CD14-positive monocyte (primary cell): Measurements from ENCODE around the gene PPP2R5B. TPM values are rescaled to one million over a fixed set of nuclear protein-coding genes. Genes with fewer than 3 reads are reported as not detected.

Experiments used
- DNase-seq, 3 donors: peaks; one replicate each; pipeline ENCODE4 v3.0.0-alpha.2; 2011 to 2022
- H2AFZ ChIP-seq: 2 replicates; pipeline ENCODE4 v1.6.0; 2012; ENCODE audit warnings: mild to moderate bottlenecking, low read depth, low read length, inconsistent platforms; ENCODE audit not compliant: insufficient read depth, poor library complexity, severe bottlenecking
- H3K27ac ChIP-seq, 2 donors: 1 replicate in 1 of 2; 2 replicates in 1 of 2; pipeline ENCODE4 v1.5.1; 2012 to 2013; ENCODE audit warnings: low read length in 2 of 2, control low read depth in 1 of 2, inconsistent platforms in 1 of 2, low read depth in 1 of 2, mild to moderate bottlenecking in 1 of 2
- H3K27me3 ChIP-seq, 2 donors: one replicate each; pipeline versions ENCODE4 v1.6.0 to v1.6.1; 2011 to 2013; ENCODE audit warnings: low read length in 2 of 2; ENCODE audit not compliant: control insufficient read depth in 2 of 2, insufficient read depth in 2 of 2
- H3K36me3 ChIP-seq, 2 donors: replicated peaks in 1 of 2; 1 replicate in 1 of 2; 2 replicates in 1 of 2; pipeline versions ENCODE4 v1.5.1 to v1.6.1; 2012 to 2013; ENCODE audit warnings: low read length in 2 of 2, control low read depth in 1 of 2, inconsistent platforms in 1 of 2, mild to moderate bottlenecking in 1 of 2; ENCODE audit not compliant: insufficient read depth in 2 of 2, control insufficient read depth in 1 of 2
- H3K4me1 ChIP-seq, 2 donors: 1 replicate in 1 of 2; 2 replicates in 1 of 2; pipeline versions ENCODE4 v1.5.1 to v1.6.1; 2012 to 2013; ENCODE audit warnings: low read length in 2 of 2, control low read depth in 1 of 2, inconsistent platforms in 1 of 2, mild to moderate bottlenecking in 1 of 2, moderate library complexity in 1 of 2; ENCODE audit not compliant: insufficient read depth in 2 of 2, control insufficient read depth in 1 of 2
- H3K4me2 ChIP-seq: replicated peaks from 2 replicates; pipeline ENCODE3; 2012; ENCODE audit warnings: low read length, moderate library complexity, mild to moderate bottlenecking; ENCODE audit not compliant: poor library complexity, severe bottlenecking; ENCODE audit errors: extremely low read depth
- H3K4me3 ChIP-seq, 3 experiments: fragments of 200-600 bp in 1 of 3; sonication (generic) in 1 of 3; replicated peaks in 1 of 3; 1 replicate in 2 of 3; 2 replicates in 1 of 3; pipeline ENCODE4 v1.5.1; 2011 to 2013; ENCODE audit warnings: low read length in 3 of 3, mild to moderate bottlenecking in 3 of 3, control low read depth in 2 of 3, low read depth in 2 of 3, inconsistent platforms in 1 of 3, moderate library complexity in 1 of 3
- H3K79me2 ChIP-seq: 2 replicates; pipeline ENCODE4 v1.6.0; 2012; ENCODE audit warnings: mild to moderate bottlenecking, control low read depth, inconsistent platforms, low read length, moderate library complexity; ENCODE audit not compliant: insufficient read depth
- H3K9ac ChIP-seq: 2 replicates; pipeline ENCODE4 v1.6.0; 2017; ENCODE audit warnings: low read length, mild to moderate bottlenecking; ENCODE audit not compliant: insufficient read depth, poor library complexity, severe bottlenecking
- H3K9me3 ChIP-seq, 2 donors: replicated peaks in 1 of 2; 1 replicate in 1 of 2; 2 replicates in 1 of 2; pipeline versions ENCODE4 v1.5.1 to v1.6.1; 2012 to 2013; ENCODE audit warnings: low read length in 2 of 2, control low read depth in 1 of 2; ENCODE audit not compliant: control insufficient read depth in 1 of 2, insufficient read depth in 1 of 2
- H4K20me1 ChIP-seq: 2 replicates; pipeline ENCODE4 v1.6.0; 2012; ENCODE audit warnings: mild to moderate bottlenecking, low read length, control low read depth, moderate library complexity; ENCODE audit not compliant: insufficient read depth
- H3K27ac Mint-ChIP-seq, 7 donors: one replicate each; pipeline ENCODE4 v1.8.0; 2020; ENCODE audit warnings: mild to moderate bottlenecking in 7 of 7, mixed read lengths in 7 of 7, moderate library complexity in 6 of 7, inconsistent platforms in 2 of 7
- H3K27me3 Mint-ChIP-seq, 3 donors: one replicate each; pipeline ENCODE4 v1.8.0; 2021 to 2022; ENCODE audit warnings: low read depth in 3 of 3, mild to moderate bottlenecking in 3 of 3, mixed read lengths in 3 of 3, moderate library complexity in 3 of 3, inconsistent platforms in 1 of 3
- H3K36me3 Mint-ChIP-seq, 2 donors: one replicate each; pipeline ENCODE4 v1.8.0; 2020; ENCODE audit warnings: mixed read lengths in 2 of 2, inconsistent platforms in 1 of 2, mild to moderate bottlenecking in 1 of 2
- H3K4me1 Mint-ChIP-seq: one replicate; pipeline ENCODE4 v1.8.0; 2020; ENCODE audit warnings: mild to moderate bottlenecking, mixed read lengths
- H3K4me3 Mint-ChIP-seq, 2 donors: one replicate each; pipeline ENCODE4 v1.8.0; 2020; ENCODE audit warnings: mild to moderate bottlenecking in 2 of 2, mixed read lengths in 2 of 2, moderate library complexity in 1 of 2
- H3K9me3 Mint-ChIP-seq, 7 donors: one replicate each; pipeline ENCODE4 v1.8.0; 2020 to 2022; ENCODE audit warnings: mixed read lengths in 7 of 7, mild to moderate bottlenecking in 6 of 7, moderate library complexity in 6 of 7, inconsistent platforms in 2 of 7
- CTCF ChIP-seq: fragments of 200-600 bp; IDR thresholded peaks from one replicate; pipeline ENCODE4 v1.8.0; 2022; ENCODE audit warnings: antibody characterized with exemption, mild to moderate bottlenecking
- WGBS: methylation state at CpG from one replicate; pipeline ENCODE4 v1.1.5; 2013; ENCODE audit warnings: missing lambda C conversion rate; ENCODE audit not compliant: insufficient coverage; 5-methylcytosine and 5-hydroxymethylcytosine counted together
- intact Hi-C, 2 donors: fragments of 100-400 bp; cut with micrococcal nuclease; formaldehyde crosslinking; loops; one replicate each; pipeline versions ENCODE4 v1.15.0 to v1.15.1; 2023
- polyA plus RNA-seq, 3 donors: library from polyadenylated mRNA; depleted of rRNA in 1 of 3; unstranded in 2 of 3; stranded (reverse) in 1 of 3; fragments of 300-500 nt in 2 of 3; fragments of >200 nt in 1 of 3; fragmentation: Illumina TruSeq in 2 of 3; gene quantifications; 1 replicate in 2 of 3; 2 replicates in 1 of 3; pipeline ENCODE4 v1.2.3, GENCODE V29; 2012 to 2021

The PPP2R5B gene
- polyA plus RNA-seq, 3 donors, result 9.0 to 26.7 (median 9.4) TPM

GRCh38 chr11:64911142-64911541 lies 13.3 kb upstream of the PPP2R5B start:
- peaks cover 75 to 86% of the 10 kb centered on the region in 2 donors for H3K36me3 ChIP-seq
- H3K9ac ChIP-seq, result no peak overlapping the region
- Mint-ChIP-seq H3K4me1 (peaks cover 14% of the 10 kb centered on the region), H3K36me3 (peaks cover 66 to 81% of the 10 kb centered on the region in 2 donors), H3K27ac (peak overlapping the region in 3 of 7 donors; percentile 30 to 58 (median 42)), H3K4me3 (no peak overlapping the region), H3K27me3 (peaks cover 0 to 2% (median 0%) of the 10 kb centered on the region in 3 donors), H3K9me3 (no peaks in the 10 kb centered on the region)
- peaks cover 25% of the 10 kb centered on the region for H4K20me1 ChIP-seq
- intact Hi-C loops, result no loop called here
- no peaks in the 10 kb centered on the region for H3K9me3 ChIP-seq
- 91% methylated on average over 7 of the region's 7 CpGs for WGBS
- H2AFZ ChIP-seq, result no peak overlapping the region
- no peak overlapping the region for H3K27ac ChIP-seq
- H3K27me3 ChIP-seq, result no peaks in the 10 kb centered on the region
- peaks cover 9 to 11% of the 10 kb centered on the region in 2 donors for H3K4me1 ChIP-seq
- peaks cover 9% of the 10 kb centered on the region for H3K79me2 ChIP-seq
- TF ChIP-seq CTCF, result no peak
- no peak for DNase-seq
- no peak overlapping the region for H3K4me2 ChIP-seq
- no peak overlapping the region for H3K4me3 ChIP-seq

- H3K79me2 ChIP-seq, result peaks cover 15% of the 10 kb centered on the region
- no peak overlapping the region for H3K27ac ChIP-seq
- no peak overlapping the region for H2AFZ ChIP-seq
- no peak overlapping the region for H3K9ac ChIP-seq
- H3K36me3 Mint-ChIP-seq, result peaks cover 63 to 76% of the 10 kb centered on the region in 2 donors
- peaks cover 28% of the 10 kb centered on the region for H4K20me1 ChIP-seq
- intact Hi-C loops, result no loop called here
- DNase-seq, result no peak
- no peaks in the 10 kb centered on the region for H3K9me3 ChIP-seq
- H3K4me3 Mint-ChIP-seq, result peak overlapping the region in 1 of 2 donors; percentile 37
- no peaks in the 10 kb centered on the region for H3K27me3 ChIP-seq
- H3K27me3 Mint-ChIP-seq, result peaks cover 0 to 2% (median 0%) of the 10 kb centered on the region in 3 donors
- peaks cover 70 to 80% of the 10 kb centered on the region in 2 donors for H3K36me3 ChIP-seq
- TF ChIP-seq CTCF, result no peak
- H3K4me2 ChIP-seq, result no peak overlapping the region
- H3K4me3 ChIP-seq, result no peak overlapping the region
- 100% methylated on average over 2 of the region's 9 CpGs for WGBS
- peaks cover 0 to 3% (median 0%) of the 10 kb centered on the region in 7 donors for H3K9me3 Mint-ChIP-seq
- H3K4me1 ChIP-seq, result peaks cover 15 to 17% of the 10 kb centered on the region in 2 donors
- peak overlapping the region in 2 of 7 donors; percentile 12 to 14 for H3K27ac Mint-ChIP-seq
- H3K4me1 Mint-ChIP-seq, result peaks cover 18% of the 10 kb centered on the region
Observed at GRCh38 chr11:64911689-64912088, 12.8 kb upstream of the PPP2R5B start.
